OCI-LY1 (cell line): ENCODE data around the gene PYGL.

Experiments
- EZH2 ChIP-seq: fragments of 200-600 bp; sonication (generic), shearing (Covaris generic); IDR thresholded peaks from 2 replicates; pipeline ENCODE4 v1.8.0; 2017; ENCODE audit warnings: borderline replicate concordance, mixed run types, mild to moderate bottlenecking, antibody characterized with exemption, low read length, moderate library complexity, mixed read lengths
- TF ChIP-seq, protein P1 (sequence below): fragments of 200-600 bp; sonication (generic), shearing (Covaris generic); IDR thresholded peaks from 2 replicates; pipeline ENCODE4 v1.5.1; 2017; ENCODE audit warnings: mild to moderate bottlenecking, antibody characterized with exemption, low read length, moderate library complexity, mixed read lengths

DNA sequence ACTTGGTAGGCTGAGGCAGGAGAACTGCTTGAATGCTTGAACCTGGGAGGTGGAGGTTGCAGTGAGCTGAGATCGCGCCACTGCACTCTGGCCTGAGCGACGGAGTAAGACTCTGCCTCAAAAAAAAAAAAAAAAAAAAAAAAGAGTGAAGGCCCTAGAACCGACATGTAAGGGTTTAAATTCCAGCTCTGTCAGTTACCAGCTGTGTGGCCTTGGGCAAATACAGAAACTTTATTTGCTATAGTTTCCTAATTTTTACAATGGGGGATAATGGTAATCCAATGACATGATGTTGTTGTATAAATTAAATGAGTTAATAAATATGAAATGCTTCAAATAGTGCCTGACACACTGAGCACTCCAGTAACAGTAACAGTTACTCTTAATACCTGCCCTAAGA is 19.6 kb upstream of the PYGL start:
- TF ChIP-seq, protein P1, sequence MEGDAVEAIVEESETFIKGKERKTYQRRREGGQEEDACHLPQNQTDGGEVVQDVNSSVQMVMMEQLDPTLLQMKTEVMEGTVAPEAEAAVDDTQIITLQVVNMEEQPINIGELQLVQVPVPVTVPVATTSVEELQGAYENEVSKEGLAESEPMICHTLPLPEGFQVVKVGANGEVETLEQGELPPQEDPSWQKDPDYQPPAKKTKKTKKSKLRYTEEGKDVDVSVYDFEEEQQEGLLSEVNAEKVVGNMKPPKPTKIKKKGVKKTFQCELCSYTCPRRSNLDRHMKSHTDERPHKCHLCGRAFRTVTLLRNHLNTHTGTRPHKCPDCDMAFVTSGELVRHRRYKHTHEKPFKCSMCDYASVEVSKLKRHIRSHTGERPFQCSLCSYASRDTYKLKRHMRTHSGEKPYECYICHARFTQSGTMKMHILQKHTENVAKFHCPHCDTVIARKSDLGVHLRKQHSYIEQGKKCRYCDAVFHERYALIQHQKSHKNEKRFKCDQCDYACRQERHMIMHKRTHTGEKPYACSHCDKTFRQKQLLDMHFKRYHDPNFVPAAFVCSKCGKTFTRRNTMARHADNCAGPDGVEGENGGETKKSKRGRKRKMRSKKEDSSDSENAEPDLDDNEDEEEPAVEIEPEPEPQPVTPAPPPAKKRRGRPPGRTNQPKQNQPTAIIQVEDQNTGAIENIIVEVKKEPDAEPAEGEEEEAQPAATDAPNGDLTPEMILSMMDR: no peak
- no peak for TF ChIP-seq EZH2
